DOHH2 (cell line): ENCODE measurements around the gene TIMD4.

Source experiments
- H3F3A ChIP-seq: fragments of 200-600 bp; sonication (generic), shearing (Covaris generic); 2 replicates; pipeline ENCODE4 v1.6.0; 2016; ENCODE audit warnings: antibody characterized with exemption, mild to moderate bottlenecking; ENCODE audit not compliant: control insufficient read depth, insufficient read depth
- H3K27ac ChIP-seq: fragments of 200-600 bp; sonication (generic); 2 replicates; pipeline ENCODE4 v1.5.1; 2014; ENCODE audit warnings: low read depth, mild to moderate bottlenecking, low read length, moderate library complexity
- H3K27me3 ChIP-seq: fragments of 200-600 bp; sonication (generic); 2 replicates; pipeline ENCODE4 v1.6.1; 2014; ENCODE audit warnings: mild to moderate bottlenecking, low read length, mixed read lengths; ENCODE audit not compliant: control insufficient read depth
- H3K36me3 ChIP-seq: fragments of 200-600 bp; sonication (generic); 2 replicates; pipeline ENCODE4 v1.6.1; 2014; ENCODE audit warnings: mild to moderate bottlenecking, low read length, moderate library complexity, mixed read lengths; ENCODE audit not compliant: control insufficient read depth
- H3K4me1 ChIP-seq: fragments of 200-600 bp; sonication (generic); 2 replicates; pipeline ENCODE4 v1.6.1; 2014; ENCODE audit warnings: mild to moderate bottlenecking, low read length, mixed read lengths; ENCODE audit not compliant: control insufficient read depth
- H3K4me2 ChIP-seq: fragments of 200-600 bp; sonication (generic); 2 replicates; pipeline ENCODE4 v1.6.0; 2014; ENCODE audit warnings: mild to moderate bottlenecking, low read length, moderate library complexity
- H3K4me3 ChIP-seq: fragments of 200-600 bp; sonication (generic); 2 replicates; pipeline ENCODE4 v1.5.1; 2014; ENCODE audit warnings: mild to moderate bottlenecking, low read length, mixed read lengths
- H3K79me2 ChIP-seq: fragments of 200-600 bp; sonication (generic); 2 replicates; pipeline ENCODE4 v1.6.1; 2014; ENCODE audit warnings: mild to moderate bottlenecking, low read length, mixed read lengths; ENCODE audit not compliant: control insufficient read depth
- H3K9me2 ChIP-seq: fragments of 200-600 bp; sonication (generic); replicated peaks from 2 replicates; pipeline ENCODE4 v1.6.1; 2014; ENCODE audit warnings: mild to moderate bottlenecking, low read length, mixed read lengths; ENCODE audit not compliant: control insufficient read depth
- H3K9me3 ChIP-seq: fragments of 200-600 bp; sonication (generic); 2 replicates; pipeline ENCODE4 v1.6.1; 2014; ENCODE audit warnings: antibody characterized with exemption, low read length, mixed read lengths; ENCODE audit not compliant: control insufficient read depth, insufficient read depth
- H4K20me1 ChIP-seq: fragments of 200-600 bp; sonication (generic); 2 replicates; pipeline ENCODE4 v1.6.0; 2014; ENCODE audit warnings: low read depth, mild to moderate bottlenecking, antibody characterized with exemption, low read length, moderate library complexity; ENCODE audit not compliant: control insufficient read depth, insufficient read depth
- CTCF ChIP-seq: fragments of 200-600 bp; sonication (generic); IDR thresholded peaks from one replicate; pipeline ENCODE4 v1.5.1; 2014; ENCODE audit warnings: antibody characterized with exemption, mild to moderate bottlenecking, low read depth, low read length; ENCODE audit not compliant: poor library complexity, severe bottlenecking
- EZH2phosphoT487 ChIP-seq: fragments of 200-600 bp; sonication (generic); IDR thresholded peaks from 2 replicates; pipeline ENCODE4 v1.6.1; 2017; ENCODE audit warnings: borderline replicate concordance, mild to moderate bottlenecking, antibody characterized with exemption, low read length, moderate library complexity, mixed read lengths

The TIMD4 gene

GRCh38 chr5:156888520-156888919, 74.5 kb downstream of the TIMD4 start:
- no peak for TF ChIP-seq EZH2phosphoT487
- TF ChIP-seq CTCF, result no peak
- no peaks in the 10 kb centered on the region for H3F3A ChIP-seq
- H3K9me3 ChIP-seq, result no peaks in the 10 kb centered on the region

DNA sequence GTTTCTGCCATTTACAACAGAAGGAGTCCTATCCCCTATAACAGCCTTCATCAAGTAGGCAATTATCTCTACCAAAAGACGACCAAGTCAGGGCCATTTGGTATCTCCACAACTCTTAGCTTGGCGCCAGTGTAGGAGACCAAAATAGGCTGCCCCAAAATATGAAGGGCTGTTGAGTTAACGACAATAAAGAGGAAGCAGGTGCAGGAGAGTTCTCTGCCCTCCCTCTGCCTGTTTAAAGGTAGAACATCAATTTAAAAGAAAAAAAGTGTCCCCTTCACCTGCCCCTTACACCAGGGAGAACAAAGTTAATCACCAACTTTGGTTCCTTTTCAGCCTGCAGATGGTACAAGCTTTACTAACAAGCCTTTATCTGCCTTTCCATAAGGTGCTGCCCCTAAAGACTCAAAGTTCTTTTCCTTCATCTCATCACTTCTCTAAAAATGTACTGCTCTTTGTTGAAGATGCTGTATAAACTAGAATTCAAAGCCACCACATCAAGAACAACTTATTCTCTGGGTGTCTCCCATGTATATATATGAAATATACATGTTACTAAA, 79.6 kb downstream of the TIMD4 start:
- H3F3A ChIP-seq, result no peaks in the 10 kb centered on the region
- no peaks in the 10 kb centered on the region for H4K20me1 ChIP-seq
- H3K79me2 ChIP-seq, result no peaks in the 10 kb centered on the region
- H3K4me2 ChIP-seq, result peak overlapping the region; percentile 66
- H3K27ac ChIP-seq, result peak overlapping the region; percentile 80
- H3K36me3 ChIP-seq, result peaks cover 16% of the 10 kb centered on the region
- H3K4me3 ChIP-seq, result peak overlapping the region; percentile 52
- TF ChIP-seq CTCF, result no peak
- no peak for TF ChIP-seq EZH2phosphoT487
- no peaks in the 10 kb centered on the region for H3K9me2 ChIP-seq
- peaks cover 2% of the 10 kb centered on the region; the same call in 1 of the 2 replicates for H3K9me3 ChIP-seq
- H3K4me1 ChIP-seq, result peaks cover 53% of the 10 kb centered on the region
- no peaks in the 10 kb centered on the region for H3K27me3 ChIP-seq

More at GRCh38 chr5:156888520-156888919, 74.5 kb downstream of the TIMD4 start:
- Histone ChIP-seq H3K4me2 (no peak overlapping the region), H3K27me3 (no peaks in the 10 kb centered on the region), H3K27ac (no peak overlapping the region), H3K79me2 (no peaks in the 10 kb centered on the region), H3K36me3 (peaks cover 8% of the 10 kb centered on the region), H3K4me1 (peaks cover 57% of the 10 kb centered on the region), H3K4me3 (no peak overlapping the region), H4K20me1 (no peaks in the 10 kb centered on the region), H3K9me2 (no peaks in the 10 kb centered on the region)

DNA sequence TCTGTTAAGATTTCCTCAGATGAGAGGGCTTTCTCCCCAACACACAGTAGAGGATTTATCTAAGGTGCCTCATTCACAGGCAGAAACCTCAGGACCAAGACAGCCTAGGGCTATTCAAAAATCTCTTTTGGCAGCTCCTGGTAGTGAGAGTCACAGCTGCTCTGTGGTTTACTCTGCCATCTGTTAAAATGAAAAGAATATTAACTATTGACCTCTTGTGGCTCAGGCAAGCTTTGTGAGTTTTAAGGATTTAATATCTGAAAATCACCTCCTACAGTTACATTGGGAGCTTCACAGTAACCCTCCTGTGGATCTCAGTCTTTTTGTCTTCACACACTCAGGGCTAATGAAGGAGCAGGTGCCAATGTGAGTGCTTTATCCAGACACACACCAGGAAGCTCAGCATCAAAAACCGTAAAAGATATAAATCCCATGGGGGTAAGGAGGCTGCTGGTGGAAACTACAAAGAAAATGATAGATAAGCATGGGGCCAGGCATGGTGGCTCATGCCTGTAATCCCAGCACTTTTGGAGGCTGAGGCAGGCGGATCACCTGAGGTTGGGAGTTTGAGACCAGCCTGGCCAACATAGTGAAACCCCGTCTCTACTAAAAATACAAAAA, 83.3 kb downstream of the TIMD4 start:
- Histone ChIP-seq H3K9me3 (peaks cover 2% of the 10 kb centered on the region; the same call in 1 of the 2 replicates), H3K4me1 (peaks cover 53% of the 10 kb centered on the region), H3K27me3 (no peaks in the 10 kb centered on the region), H3F3A (no peaks in the 10 kb centered on the region), H3K4me2 (peak overlapping the region; percentile 23), H4K20me1 (no peaks in the 10 kb centered on the region), H3K9me2 (no peaks in the 10 kb centered on the region), H3K79me2 (no peaks in the 10 kb centered on the region), H3K4me3 (no peak overlapping the region), H3K36me3 (peaks cover 16% of the 10 kb centered on the region), H3K27ac (no peak overlapping the region)
- no peak for TF ChIP-seq EZH2phosphoT487
- TF ChIP-seq CTCF, result no peak
